Astrocyte (in vitro differentiated cells and primary cell): Measurements from ENCODE around the gene ABL2. TPM values are rescaled to one million over a fixed set of nuclear protein-coding genes. Genes with fewer than 3 reads are reported as not detected.

ENCODE experiments used
- DNase-seq: peaks from one replicate; pipeline ENCODE4 v3.0.0-alpha.2; 2010; ENCODE audit warnings: low read depth
- FAIRE-seq: peaks from 2 replicates; lab custom pipeline; 2011; peaks lifted over from hg19 to GRCh38; lab: Jason Lieb, UNC
- H2AFZ ChIP-seq: 2 replicates; pipeline ENCODE4 v1.6.0; 2012; ENCODE audit warnings: low read depth, low read length, inconsistent platforms
- H3K27ac ChIP-seq: 2 replicates; pipeline ENCODE4 v1.5.1; 2011; ENCODE audit warnings: low read depth, low read length, inconsistent platforms
- H3K27me3 ChIP-seq: 2 replicates; pipeline ENCODE4 v1.6.0; 2011; ENCODE audit warnings: low read length, inconsistent platforms; ENCODE audit not compliant: insufficient read depth
- H3K36me3 ChIP-seq: 2 replicates; pipeline ENCODE4 v1.5.1; 2011; ENCODE audit warnings: low read length, inconsistent platforms; ENCODE audit not compliant: insufficient read depth
- H3K4me1 ChIP-seq: 2 replicates; pipeline ENCODE4 v1.5.1; 2011; ENCODE audit warnings: low read length, inconsistent platforms; ENCODE audit not compliant: insufficient read depth
- H3K4me2 ChIP-seq: 2 replicates; pipeline ENCODE4 v1.6.0; 2012; ENCODE audit warnings: low read length, inconsistent platforms
- H3K4me3 ChIP-seq: 2 replicates; pipeline ENCODE4 v1.5.1; 2011; ENCODE audit warnings: low read depth, mild to moderate bottlenecking, low read length, inconsistent platforms; ENCODE audit not compliant: insufficient read depth
- H3K79me2 ChIP-seq: 2 replicates; pipeline ENCODE4 v1.6.0; 2012; ENCODE audit warnings: mild to moderate bottlenecking, low read length, inconsistent platforms; ENCODE audit not compliant: insufficient read depth
- H3K9ac ChIP-seq: 2 replicates; pipeline ENCODE4 v1.6.0; 2012; ENCODE audit warnings: mild to moderate bottlenecking, low read length, inconsistent platforms
- H3K9me3 ChIP-seq: 2 replicates; pipeline ENCODE4 v1.5.1; 2012; ENCODE audit warnings: low read depth, mild to moderate bottlenecking, low read length, inconsistent platforms; ENCODE audit not compliant: insufficient read depth
- H4K20me1 ChIP-seq: 2 replicates; pipeline ENCODE4 v1.6.0; 2012; ENCODE audit warnings: low read length, inconsistent platforms; ENCODE audit not compliant: insufficient read depth
- H3K27ac Mint-ChIP-seq: one replicate; pipeline ENCODE4 v1.8.0; 2021; ENCODE audit warnings: mild to moderate bottlenecking, mixed read lengths; ENCODE audit not compliant: unreplicated experiment
- H3K27me3 Mint-ChIP-seq: one replicate; pipeline ENCODE4 v1.8.0; 2021; ENCODE audit warnings: low read depth, mixed read lengths; ENCODE audit not compliant: unreplicated experiment
- H3K36me3 Mint-ChIP-seq: one replicate; pipeline ENCODE4 v1.8.0; 2021; ENCODE audit warnings: low read depth, mixed read lengths; ENCODE audit not compliant: unreplicated experiment
- H3K4me1 Mint-ChIP-seq: one replicate; pipeline ENCODE4 v1.8.0; 2021; ENCODE audit warnings: low read depth, mixed read lengths; ENCODE audit not compliant: unreplicated experiment
- H3K4me3 Mint-ChIP-seq: one replicate; pipeline ENCODE4 v1.8.0; 2021; ENCODE audit warnings: mild to moderate bottlenecking, moderate library complexity, mixed read lengths; ENCODE audit not compliant: unreplicated experiment
- H3K9me3 Mint-ChIP-seq: one replicate; pipeline ENCODE4 v1.8.0; 2021; ENCODE audit warnings: mild to moderate bottlenecking, mixed read lengths; ENCODE audit not compliant: unreplicated experiment
- EZH2 ChIP-seq: IDR thresholded peaks from 2 replicates; pipeline ENCODE4 v1.6.1; 2012; ENCODE audit warnings: mild to moderate bottlenecking, low read length, inconsistent platforms; ENCODE audit not compliant: insufficient read depth
- total RNA-seq: library from RNA; stranded (reverse); gene quantifications from 2 replicates; pipeline ENCODE4 v1.2.1, GENCODE V29; 2021
- TF ChIP-seq, protein P1 (sequence below): IDR thresholded peaks from 2 replicates; pipeline ENCODE4 v1.5.1; 2011; ENCODE audit warnings: low read depth, mild to moderate bottlenecking, inconsistent platforms, low read length, moderate library complexity; ENCODE audit not compliant: insufficient read depth

Gene ABL2
- total RNA-seq, 1 donor from 2014 or later = 110 TPM

DNA sequence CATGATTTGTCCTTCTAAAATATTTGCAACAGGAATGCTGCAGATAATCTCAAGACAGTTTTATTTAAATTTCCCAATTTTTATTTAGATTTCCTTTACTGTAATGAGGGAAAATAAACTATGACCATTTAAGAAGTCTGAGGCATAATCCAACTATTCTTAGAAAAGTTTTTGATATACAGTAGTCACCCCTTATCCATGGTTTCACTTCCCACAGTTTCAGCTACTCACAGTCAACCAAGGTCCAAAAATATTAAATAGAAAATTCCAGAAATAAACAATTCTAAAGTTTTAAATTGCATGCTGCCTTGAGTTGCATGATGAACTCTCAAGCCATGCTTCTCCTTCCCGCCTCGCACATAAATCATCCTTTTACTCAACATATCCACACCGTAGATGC, 114.3 kb downstream of the ABL2 start:
- no peak for DNase-seq
- Mint-ChIP-seq H3K4me3 (no peak overlapping the region), H3K36me3 (peaks cover 18% of the 10 kb centered on the region)

DNA sequence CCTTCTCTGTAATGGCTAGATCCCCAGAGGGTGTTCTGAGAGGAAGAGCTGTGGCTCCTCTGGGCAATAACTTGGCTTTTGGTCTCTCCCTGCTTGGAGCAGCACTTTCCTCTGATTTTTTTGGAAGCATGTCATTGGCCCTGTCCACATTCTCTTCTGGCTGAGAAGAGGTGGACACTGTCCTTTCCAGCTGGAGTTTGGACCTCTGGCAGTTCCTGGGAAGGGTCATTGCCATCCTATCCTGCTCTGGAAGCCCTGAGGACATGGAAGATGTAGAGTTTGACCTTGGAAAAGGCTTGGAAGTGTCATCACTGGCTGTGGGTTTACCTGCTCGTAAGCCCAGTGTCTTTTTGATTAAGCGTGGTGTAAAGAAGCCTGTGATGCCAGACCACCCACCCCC, 120.8 kb downstream of the ABL2 start:
- Mint-ChIP-seq H3K36me3 (peaks cover 30% of the 10 kb centered on the region), H3K4me3 (no peak overlapping the region), H3K27me3 (no peaks in the 10 kb centered on the region), H3K27ac (no peak overlapping the region), H3K9me3 (no peaks in the 10 kb centered on the region), H3K4me1 (peaks cover 6% of the 10 kb centered on the region)
- no peak overlapping the region for H3K9ac ChIP-seq
- peaks cover 67% of the 10 kb centered on the region for H3K36me3 ChIP-seq
- H3K4me3 ChIP-seq = no peak overlapping the region
- no peak for FAIRE-seq
- H3K27ac ChIP-seq = no peak overlapping the region
- H3K79me2 ChIP-seq = peaks cover 65% of the 10 kb centered on the region
- peaks cover 73% of the 10 kb centered on the region for H4K20me1 ChIP-seq
- H3K9me3 ChIP-seq = no peaks in the 10 kb centered on the region
- no peak for DNase-seq
- H2AFZ ChIP-seq = no peak overlapping the region
- H3K4me1 ChIP-seq = peaks cover 10% of the 10 kb centered on the region
- no peaks in the 10 kb centered on the region for H3K27me3 ChIP-seq
- TF ChIP-seq EZH2 = no peak
- TF ChIP-seq, protein P1, sequence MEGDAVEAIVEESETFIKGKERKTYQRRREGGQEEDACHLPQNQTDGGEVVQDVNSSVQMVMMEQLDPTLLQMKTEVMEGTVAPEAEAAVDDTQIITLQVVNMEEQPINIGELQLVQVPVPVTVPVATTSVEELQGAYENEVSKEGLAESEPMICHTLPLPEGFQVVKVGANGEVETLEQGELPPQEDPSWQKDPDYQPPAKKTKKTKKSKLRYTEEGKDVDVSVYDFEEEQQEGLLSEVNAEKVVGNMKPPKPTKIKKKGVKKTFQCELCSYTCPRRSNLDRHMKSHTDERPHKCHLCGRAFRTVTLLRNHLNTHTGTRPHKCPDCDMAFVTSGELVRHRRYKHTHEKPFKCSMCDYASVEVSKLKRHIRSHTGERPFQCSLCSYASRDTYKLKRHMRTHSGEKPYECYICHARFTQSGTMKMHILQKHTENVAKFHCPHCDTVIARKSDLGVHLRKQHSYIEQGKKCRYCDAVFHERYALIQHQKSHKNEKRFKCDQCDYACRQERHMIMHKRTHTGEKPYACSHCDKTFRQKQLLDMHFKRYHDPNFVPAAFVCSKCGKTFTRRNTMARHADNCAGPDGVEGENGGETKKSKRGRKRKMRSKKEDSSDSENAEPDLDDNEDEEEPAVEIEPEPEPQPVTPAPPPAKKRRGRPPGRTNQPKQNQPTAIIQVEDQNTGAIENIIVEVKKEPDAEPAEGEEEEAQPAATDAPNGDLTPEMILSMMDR = no peak
- H3K4me2 ChIP-seq = no peak overlapping the region

More for the DNA sequence above, 114.3 kb downstream of the ABL2 start:
- Histone ChIP-seq H3K27me3 (no peaks in the 10 kb centered on the region), H3K4me3 (no peak overlapping the region), H3K9ac (no peak overlapping the region), H3K4me2 (no peak overlapping the region), H4K20me1 (peaks cover 64% of the 10 kb centered on the region), H3K9me3 (no peaks in the 10 kb centered on the region), H3K4me1 (no peaks in the 10 kb centered on the region), H3K79me2 (peaks cover 58% of the 10 kb centered on the region), H3K36me3 (peaks cover 71% of the 10 kb centered on the region), H3K27ac (no peak overlapping the region), H2AFZ (no peak overlapping the region)
- Mint-ChIP-seq H3K27ac (no peak overlapping the region), H3K4me1 (peaks cover 3% of the 10 kb centered on the region), H3K9me3 (no peaks in the 10 kb centered on the region), H3K27me3 (no peaks in the 10 kb centered on the region)
- no peak for TF ChIP-seq EZH2
- TF ChIP-seq, protein P1 = no peak
- no peak for FAIRE-seq

DNA sequence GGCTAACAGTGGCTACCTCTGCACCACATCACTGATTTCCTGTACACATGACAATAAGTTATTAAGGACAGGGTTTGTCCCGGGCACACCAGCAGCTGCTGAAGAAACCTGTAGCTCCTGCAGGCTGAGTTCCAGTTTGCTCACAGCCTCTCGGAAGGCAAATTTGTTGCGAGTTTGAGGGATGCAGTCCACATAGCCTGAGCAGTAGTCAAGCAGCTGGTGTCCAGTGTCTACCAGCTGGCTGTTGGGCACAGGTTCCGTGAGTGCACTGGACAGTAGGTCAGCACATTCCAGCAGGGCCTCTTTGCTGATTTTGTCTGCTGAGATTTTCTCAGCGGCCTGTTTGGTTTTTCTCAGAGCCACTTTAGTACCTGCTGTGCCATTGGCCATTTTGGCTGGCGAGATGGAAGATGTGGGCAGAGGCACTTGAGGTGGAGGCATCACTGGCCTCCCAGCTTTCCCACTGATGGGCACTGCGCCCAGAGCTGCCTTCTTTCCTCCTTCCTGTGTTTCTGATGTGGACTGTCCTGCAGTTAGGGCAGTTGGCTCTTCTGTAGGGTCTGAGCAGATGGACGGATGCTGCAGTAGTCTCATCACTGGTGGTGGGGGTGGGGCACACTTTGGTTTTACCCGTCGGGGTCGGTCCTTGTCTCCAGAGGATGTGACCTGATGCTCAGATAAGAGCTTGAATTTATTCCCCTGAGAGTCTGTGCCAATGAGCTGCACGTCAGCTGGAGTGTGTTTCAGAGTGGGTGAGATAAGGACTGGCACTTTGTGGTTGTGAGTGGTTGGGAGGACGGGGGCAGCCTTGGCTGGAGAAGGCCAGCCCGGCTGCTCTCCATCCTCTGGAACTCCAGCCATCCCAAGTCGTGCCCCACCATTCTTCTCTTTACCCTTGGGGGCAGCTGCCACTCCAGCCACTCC, 121.5 kb downstream of the ABL2 start:
- H3K4me3 ChIP-seq = no peak overlapping the region
- no peak for FAIRE-seq
- TF ChIP-seq, protein P1 = no peak
- TF ChIP-seq EZH2 = no peak
- no peak overlapping the region for H3K27ac ChIP-seq
- Mint-ChIP-seq H3K36me3 (peaks cover 28% of the 10 kb centered on the region), H3K4me3 (no peak overlapping the region), H3K27ac (peak overlapping the region; percentile 18), H3K9me3 (no peaks in the 10 kb centered on the region), H3K27me3 (no peaks in the 10 kb centered on the region), H3K4me1 (peaks cover 6% of the 10 kb centered on the region)
- no peak for DNase-seq
- H3K79me2 ChIP-seq = peaks cover 64% of the 10 kb centered on the region
- H3K9me3 ChIP-seq = no peaks in the 10 kb centered on the region
- H3K9ac ChIP-seq = no peak overlapping the region
- H3K36me3 ChIP-seq = peaks cover 68% of the 10 kb centered on the region
- H4K20me1 ChIP-seq = peaks cover 75% of the 10 kb centered on the region
- no peaks in the 10 kb centered on the region for H3K27me3 ChIP-seq
- H2AFZ ChIP-seq = no peak overlapping the region
- H3K4me1 ChIP-seq = peaks cover 10% of the 10 kb centered on the region
- H3K4me2 ChIP-seq = no peak overlapping the region
